HL-60 (cell line): ENCODE results near the gene IL1RAPL2.

ENCODE experiments used
- CTCF ChIP-seq: IDR thresholded peaks from one replicate; pipeline ENCODE4 v1.5.1; 2011; ENCODE audit warnings: low read length, control low read depth, inconsistent platforms; ENCODE audit not compliant: insufficient read depth
- GABPA ChIP-seq: IDR thresholded peaks from 2 replicates; pipeline ENCODE4 v1.6.1; 2012; ENCODE audit warnings: low read depth
- POLR2AphosphoS5 ChIP-seq: IDR thresholded peaks from 2 replicates; pipeline ENCODE4 v1.6.1; 2012; ENCODE audit warnings: low read depth
- REST ChIP-seq: IDR thresholded peaks from 2 replicates; pipeline ENCODE4 v1.6.1; 2012; ENCODE audit warnings: low read depth; ENCODE audit not compliant: insufficient replicate concordance
- SPI1 ChIP-seq: IDR thresholded peaks from 2 replicates; pipeline ENCODE4 v1.6.1; 2012; ENCODE audit warnings: low read depth, mild to moderate bottlenecking, borderline replicate concordance

GRCh38 chrX:104922206-104922621 lies 356.2 kb downstream of the IL1RAPL2 start:
- TF ChIP-seq CTCF, result peak; percentile 99
- no peak for TF ChIP-seq POLR2AphosphoS5
- no peak for TF ChIP-seq REST
- TF ChIP-seq GABPA, result no peak
- no peak for TF ChIP-seq SPI1
